Dedifferentiated amniotic fluid mesenchymal stem cell (primary cell): ENCODE measurements around the gene C10orf62.
"Not testable (repeated sequence)": the region's sequence is repeated elsewhere in the genome, so short reads cannot be mapped to it uniquely, and the experiment has no call there.

ENCODE experiments used
- DNase-seq: peaks from one replicate; pipeline ENCODE4 v3.0.0-alpha.2; 2016; ENCODE audit errors: extremely low spot score

The C10orf62 gene

GRCh38 chr10:97627731-97628130 lies 38.2 kb downstream of the C10orf62 start:
- DNase-seq = peak; percentile 1

- no peak for DNase-seq
These were observed 38.7 kb downstream of the C10orf62 start for GRCh38 chr10:97628228-97628627.

GRCh38 chr10:97629289-97629688 lies 39.8 kb downstream of the C10orf62 start:
- peak; percentile 8 for DNase-seq

- DNase-seq = peak; percentile 8
These were observed 41.6 kb downstream of the C10orf62 start for GRCh38 chr10:97631098-97631497.

- DNase-seq = peak; percentile 90
These were observed 43.7 kb downstream of the C10orf62 start, which contains the start of gene MORN4 for GRCh38 chr10:97632949-97633884. Gene MORN4 (minus strand): TSS chr10:97633500. CDS start chr10:97619653, 13,847 bp downstream.

- no peak for DNase-seq
These were observed 44.4 kb downstream of the C10orf62 start for GRCh38 chr10:97633921-97634320.

- DNase-seq = no peak
These were observed 46.1 kb downstream of the C10orf62 start for GRCh38 chr10:97635577-97635976.

- not testable (repeated sequence) for DNase-seq
These were observed 49.6 kb downstream of the C10orf62 start for GRCh38 chr10:97639090-97639489.

GRCh38 chr10:97640174-97640867 lies 50.8 kb downstream of the C10orf62 start, which contains the start of gene PI4K2A:
Gene PI4K2A (plus strand): TSS chr10:97640671. CDS start chr10:97640743, 72 bp downstream.
- peak; percentile 99 for DNase-seq
